GM13976 (cell line): ENCODE data around the gene TAP2.
"Not testable (repeated sequence)": the region's sequence is repeated elsewhere in the genome, so short reads cannot be mapped to it uniquely, and the experiment has no call there.

Experiments
- DNase-seq: peaks from one replicate; pipeline ENCODE4 v3.0.0; 2012; ENCODE audit warnings: low spot score
- in situ Hi-C: fragments of 300-500 bp; cut with MboI; formaldehyde crosslinking; loops from one replicate; pipeline ENCODE4 v1.12.0; 2022; ENCODE audit warnings: low sequenced_read_pairs, mixed read lengths, inconsistent platforms; ENCODE audit not compliant: unreplicated experiment
- TF ChIP-seq, protein P1 (sequence below): IDR thresholded peaks from 2 replicates; pipeline ENCODE4 v1.5.1; 2012; ENCODE audit warnings: borderline replicate concordance, mild to moderate bottlenecking; ENCODE audit not compliant: insufficient read depth; ENCODE audit errors: extremely low read depth, missing control alignments, control extremely low read depth

TAP2 gene

DNA sequence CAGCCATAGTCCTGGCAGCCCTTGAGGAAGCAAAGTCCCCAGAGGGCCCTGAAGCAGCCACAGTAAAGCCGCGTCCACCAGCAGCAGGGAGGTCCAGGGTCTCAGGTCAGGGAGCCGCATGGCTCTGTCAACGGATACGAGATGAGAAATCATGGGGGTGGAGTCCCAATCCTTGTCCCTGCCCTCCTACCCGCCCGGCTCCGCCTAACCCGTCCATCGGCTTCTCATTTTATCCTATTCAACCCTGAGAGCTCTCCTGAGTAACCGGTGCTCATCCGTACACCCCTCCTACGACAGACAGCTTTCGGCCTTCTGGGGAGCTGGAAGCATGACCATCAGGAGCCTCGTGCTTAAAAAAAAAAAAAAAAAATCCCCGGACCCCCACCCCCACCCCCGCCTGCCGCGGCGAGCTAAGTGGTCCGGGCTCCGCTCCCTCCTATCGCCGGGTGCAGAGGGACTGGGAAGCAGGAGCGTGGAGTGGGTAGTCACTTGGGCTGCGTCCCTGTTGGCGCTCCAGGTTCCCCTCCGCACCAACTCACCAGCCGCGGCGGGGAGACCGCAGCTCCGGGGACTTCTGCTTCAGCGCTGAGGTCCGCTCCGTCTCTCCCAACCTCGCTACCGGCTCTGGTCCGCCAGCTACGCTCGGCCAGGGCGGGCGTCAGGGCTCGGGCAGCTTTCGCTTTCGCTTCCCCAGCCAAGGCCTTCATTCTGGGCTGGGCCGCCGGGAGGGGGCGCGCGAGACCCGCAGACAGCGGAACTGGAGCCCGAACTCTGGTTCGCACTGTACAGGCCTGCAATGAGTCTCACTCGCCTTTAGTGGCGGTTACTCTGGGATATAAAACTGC, at the start of gene TAP2:
Gene TAP2, minus strand, starts transcription at position 626 of the 845 bp plus-strand sequence. Its CDS starts 506 bp downstream, at position 120.
- TF ChIP-seq, protein P1, sequence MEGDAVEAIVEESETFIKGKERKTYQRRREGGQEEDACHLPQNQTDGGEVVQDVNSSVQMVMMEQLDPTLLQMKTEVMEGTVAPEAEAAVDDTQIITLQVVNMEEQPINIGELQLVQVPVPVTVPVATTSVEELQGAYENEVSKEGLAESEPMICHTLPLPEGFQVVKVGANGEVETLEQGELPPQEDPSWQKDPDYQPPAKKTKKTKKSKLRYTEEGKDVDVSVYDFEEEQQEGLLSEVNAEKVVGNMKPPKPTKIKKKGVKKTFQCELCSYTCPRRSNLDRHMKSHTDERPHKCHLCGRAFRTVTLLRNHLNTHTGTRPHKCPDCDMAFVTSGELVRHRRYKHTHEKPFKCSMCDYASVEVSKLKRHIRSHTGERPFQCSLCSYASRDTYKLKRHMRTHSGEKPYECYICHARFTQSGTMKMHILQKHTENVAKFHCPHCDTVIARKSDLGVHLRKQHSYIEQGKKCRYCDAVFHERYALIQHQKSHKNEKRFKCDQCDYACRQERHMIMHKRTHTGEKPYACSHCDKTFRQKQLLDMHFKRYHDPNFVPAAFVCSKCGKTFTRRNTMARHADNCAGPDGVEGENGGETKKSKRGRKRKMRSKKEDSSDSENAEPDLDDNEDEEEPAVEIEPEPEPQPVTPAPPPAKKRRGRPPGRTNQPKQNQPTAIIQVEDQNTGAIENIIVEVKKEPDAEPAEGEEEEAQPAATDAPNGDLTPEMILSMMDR, result peak; percentile 93
- DNase-seq, result peak; percentile 96
- in situ Hi-C loops, result no loop called here

DNA sequence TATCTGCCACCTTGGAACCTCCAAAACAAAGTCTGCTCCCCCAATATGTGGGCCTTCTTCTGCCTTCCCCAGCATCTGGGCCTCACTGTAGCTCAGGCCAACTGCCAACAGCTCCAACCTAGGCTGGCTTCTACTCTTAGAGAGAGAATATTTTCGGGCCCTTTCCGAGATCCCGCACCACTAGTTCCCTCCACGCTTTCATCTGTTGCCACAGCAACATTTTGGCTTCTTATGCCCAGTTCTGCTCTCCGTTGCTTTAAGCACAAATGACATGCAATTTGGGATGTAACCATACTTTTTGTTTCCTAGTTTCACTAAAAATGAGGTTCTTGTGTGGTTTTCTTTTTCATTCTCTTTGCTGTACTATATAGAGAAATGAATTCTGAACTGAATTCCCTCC, 49.1 kb upstream of the TAP2 start:
- DNase-seq, result no peak
- TF ChIP-seq, protein P1, result no peak
- in situ Hi-C loops, result loop anchor here (5.0 kb wide), 1 partner anchor 100 kb away; no protein-coding TSS in a partner anchor

DNA sequence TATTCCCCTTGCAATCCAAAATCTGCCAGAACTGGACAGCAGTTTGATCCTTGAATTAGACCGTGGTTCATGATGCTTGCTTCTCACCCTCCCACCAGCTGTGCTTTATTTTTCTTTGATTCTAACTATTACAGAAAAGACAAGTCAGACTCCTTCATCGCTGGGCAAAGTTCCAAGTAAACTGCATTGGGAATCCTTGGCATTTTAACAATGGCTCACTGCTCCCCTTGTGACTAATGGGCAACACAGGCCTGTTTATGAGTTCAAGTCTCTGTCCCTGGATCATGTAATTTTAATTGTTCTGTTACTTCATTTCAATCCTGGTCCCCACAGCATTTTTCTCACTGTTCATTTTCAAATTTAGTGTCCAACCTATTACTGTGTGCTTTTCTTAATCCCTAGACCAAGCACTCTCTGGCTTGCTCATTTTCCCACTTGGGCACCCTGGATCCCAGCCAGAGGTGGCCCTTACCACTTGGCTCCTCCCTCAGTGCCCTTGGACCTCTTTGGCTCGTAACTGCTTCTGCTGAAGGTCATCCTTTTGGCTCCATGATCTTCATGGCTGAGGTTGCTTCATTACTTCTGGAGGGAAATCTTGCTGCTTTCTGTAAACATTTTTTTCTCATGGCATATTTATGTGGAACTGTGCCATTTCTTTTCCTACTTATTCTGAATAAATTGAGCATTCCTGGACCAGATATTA, 48.3 kb upstream of the TAP2 start:
- in situ Hi-C loops, result loop anchor here (5.0 kb wide), 1 partner anchor 100 kb away; no protein-coding TSS in a partner anchor
- TF ChIP-seq, protein P1, result no peak
- DNase-seq, result no peak

DNA sequence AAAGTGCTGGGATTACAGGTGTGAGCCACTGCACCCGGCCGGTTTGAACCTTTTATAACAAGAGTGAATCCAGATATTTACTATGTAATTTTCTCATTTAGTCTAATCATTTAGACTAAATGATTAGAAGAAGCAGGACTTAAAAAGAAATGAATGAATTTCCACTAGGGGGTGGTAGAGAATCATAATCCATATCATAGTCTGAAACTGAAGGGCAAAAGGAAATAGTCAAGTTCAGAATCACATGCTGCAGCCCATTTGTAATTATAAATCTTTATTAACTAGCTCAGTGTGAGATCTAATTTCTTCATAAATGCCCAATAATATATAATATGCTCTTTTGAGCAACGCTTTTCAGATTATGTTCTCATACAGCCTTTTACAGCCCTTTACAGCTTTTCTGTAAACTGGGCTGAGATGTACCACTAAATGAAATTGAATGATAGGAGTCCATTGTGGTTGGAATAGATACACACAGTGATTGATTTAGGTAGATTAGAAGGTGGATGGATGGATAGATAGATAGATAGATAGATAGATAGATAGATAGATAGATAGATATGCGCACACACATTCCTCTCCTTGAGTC, 47.3 kb upstream of the TAP2 start:
- peak; percentile 67 for DNase-seq
- in situ Hi-C loops, result loop anchor here (5.0 kb wide), 1 partner anchor 102 kb away; no protein-coding TSS in a partner anchor
- TF ChIP-seq, protein P1, result peak; percentile 47

DNA sequence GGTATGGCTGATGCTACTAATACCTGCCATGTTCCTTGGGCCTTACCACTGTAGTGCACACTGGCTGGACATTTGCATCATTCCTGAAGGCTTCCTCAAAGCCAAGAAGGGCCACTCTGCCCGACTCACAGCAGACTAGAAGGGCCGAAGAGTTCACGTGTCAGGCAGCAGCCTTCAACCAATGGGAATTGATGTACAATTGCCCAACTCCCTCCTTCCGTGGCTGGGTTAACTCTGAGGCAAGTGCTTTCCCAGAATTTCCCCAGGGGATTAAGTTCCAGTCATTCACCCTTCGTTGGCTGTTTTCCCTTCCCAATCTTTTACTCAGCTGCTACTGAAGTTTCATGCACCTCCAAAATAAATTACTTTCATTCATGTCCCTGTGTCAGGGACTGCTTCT, 45.2 kb upstream of the TAP2 start:
- in situ Hi-C loops, result no loop called here
- TF ChIP-seq, protein P1, result no peak
- DNase-seq, result no peak

DNA sequence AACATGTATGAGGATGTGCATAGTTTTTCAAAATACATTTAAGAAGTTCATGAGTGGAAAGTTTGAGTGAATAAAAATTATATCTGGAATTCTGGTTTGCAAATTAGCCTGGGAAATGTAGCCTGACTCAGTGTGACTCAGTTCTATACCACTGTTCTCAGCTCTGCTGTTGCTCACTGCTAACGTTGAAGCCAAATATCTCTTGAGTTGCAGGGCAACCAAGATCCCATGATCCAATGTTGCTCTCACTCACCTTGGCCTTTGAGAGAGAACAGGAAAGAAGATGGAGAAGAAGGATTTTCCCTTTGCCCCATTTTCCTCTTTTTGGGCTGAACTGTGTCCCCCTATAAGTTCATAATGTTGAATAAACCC, 44.3 kb upstream of the TAP2 start:
- TF ChIP-seq, protein P1, result no peak
- in situ Hi-C loops, result no loop called here
- DNase-seq, result no peak

DNA sequence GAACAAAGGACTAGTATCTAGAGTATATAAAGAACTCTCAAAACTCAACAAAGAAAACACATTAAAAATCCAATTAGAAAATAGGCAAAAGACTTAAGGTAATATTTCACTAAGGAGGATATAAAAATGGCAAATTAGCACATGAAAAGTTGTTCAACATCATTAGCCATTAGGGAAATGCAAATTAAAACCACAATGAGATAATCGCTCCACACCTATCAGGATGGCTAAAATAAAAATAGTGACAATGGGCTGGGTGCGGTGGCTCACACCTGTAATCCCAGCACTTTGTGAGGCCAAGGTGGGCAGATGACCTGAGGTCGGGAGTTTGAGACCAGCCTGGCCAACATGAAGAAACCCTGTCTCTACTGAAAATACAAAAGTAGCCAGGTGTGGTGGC, 42.4 kb upstream of the TAP2 start:
- DNase-seq, in situ Hi-C loops: not testable (repeated sequence)
